HepG2 (cell line): ENCODE results near the gene HBS1L. TPM values are rescaled to one million over a fixed set of nuclear protein-coding genes. Genes with fewer than 3 reads are reported as not detected.

Source experiments
- MAFK ChIP-seq, 2 experiments: IDR thresholded peaks in 1 of 2; conservative IDR thresholded peaks in 1 of 2; 2 replicates each; pipeline ENCODE4 v1.6.1; 2011; ENCODE audit warnings: improper control_type of control experiment in 2 of 2, low read length in 2 of 2
- ZFP41 ChIP-seq: sonication (generic); formaldehyde crosslinking; IDR thresholded peaks from 2 replicates; pipeline ENCODE4 v1.4.0; 2020; ENCODE audit warnings: mild to moderate bottlenecking, missing genetic modification reagents, borderline replicate concordance
- polyA plus RNA-seq, 8 experiments: library from polyadenylated mRNA; depleted of rRNA in 3 of 8; stranded (reverse) in 7 of 8; unstranded in 1 of 8; fragments of >200 nt; fragmentation: Illumina TruSeq in 4 of 8; extraction: Trizol in 4 of 8; gene quantifications; 2 replicates each; pipeline versions ENCODE4 v1.2.1 to v1.2.3, GENCODE V29; 2011 to 2016; ENCODE audit warnings: low read depth in 4 of 8, missing spikeins in 1 of 8, mixed read lengths in 1 of 8; ENCODE audit not compliant: insufficient read depth in 1 of 8
- total RNA-seq, 5 experiments: library from RNA; depleted of rRNA; stranded (reverse); fragments of >200 nt; fragmentation: Illumina TruSeq; extraction: Trizol; gene quantifications; 2 replicates each; pipeline ENCODE4 v1.2.3, GENCODE V29; 2016; ENCODE audit warnings: low read depth in 1 of 5
- TF ChIP-seq, protein P1 (sequence below): sonication (generic); formaldehyde crosslinking; conservative IDR thresholded peaks from 2 replicates; pipeline ENCODE4 v1.8.1; 2023; ENCODE audit warnings: missing genetic modification reagents
- TF ChIP-seq, protein P2 (sequence below): sonication (generic); formaldehyde crosslinking; IDR thresholded peaks from 2 replicates; pipeline ENCODE4 v1.4.0; 2020; ENCODE audit warnings: missing genetic modification reagents, borderline replicate concordance
- TF ChIP-seq, protein P3 (sequence below): sonication (generic); formaldehyde crosslinking; IDR thresholded peaks from 2 replicates; pipeline ENCODE4 v1.9.0; 2021; ENCODE audit warnings: missing genetic modification reagents, borderline replicate concordance
- TF ChIP-seq, protein P4 (sequence below): IDR thresholded peaks from 2 replicates; pipeline ENCODE4 v1.6.1; 2012; ENCODE audit warnings: low read depth, low read length, improper control_type of control experiment

HBS1L gene
- total and polyA plus RNA-seq, 2 of the 13 experiments (the other 11 are each of a cell fraction or from before 2014, with no cell fraction given) = 44.1 to 138 TPM

DNA sequence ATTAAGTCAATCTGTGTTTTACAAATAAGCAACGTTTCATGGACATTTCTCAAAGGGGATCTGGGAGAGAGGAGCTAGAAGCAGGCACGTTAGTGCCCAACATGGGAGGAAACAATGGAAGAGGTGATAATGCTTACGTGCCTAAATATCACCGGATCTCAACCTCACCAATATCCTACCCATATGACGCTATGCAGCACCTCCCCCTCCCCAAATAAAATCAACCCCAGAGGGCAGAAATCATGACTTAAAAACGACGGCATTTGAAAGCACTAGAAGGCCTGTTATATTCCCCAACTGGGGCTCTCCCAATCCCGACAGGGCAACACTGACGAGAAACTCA, 425 bp downstream of the HBS1L start (continued):
- TF ChIP-seq, protein P1, sequence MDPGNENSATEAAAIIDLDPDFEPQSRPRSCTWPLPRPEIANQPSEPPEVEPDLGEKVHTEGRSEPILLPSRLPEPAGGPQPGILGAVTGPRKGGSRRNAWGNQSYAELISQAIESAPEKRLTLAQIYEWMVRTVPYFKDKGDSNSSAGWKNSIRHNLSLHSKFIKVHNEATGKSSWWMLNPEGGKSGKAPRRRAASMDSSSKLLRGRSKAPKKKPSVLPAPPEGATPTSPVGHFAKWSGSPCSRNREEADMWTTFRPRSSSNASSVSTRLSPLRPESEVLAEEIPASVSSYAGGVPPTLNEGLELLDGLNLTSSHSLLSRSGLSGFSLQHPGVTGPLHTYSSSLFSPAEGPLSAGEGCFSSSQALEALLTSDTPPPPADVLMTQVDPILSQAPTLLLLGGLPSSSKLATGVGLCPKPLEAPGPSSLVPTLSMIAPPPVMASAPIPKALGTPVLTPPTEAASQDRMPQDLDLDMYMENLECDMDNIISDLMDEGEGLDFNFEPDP (CRISPR knock-in tag) = 0 out of 2 replicates have a peak, but pooled peaks have one; percentile 86
- TF ChIP-seq MAFK (conservative IDR thresholded peaks at IDR 0.05 in 1 of 2, IDR thresholded peaks at IDR 0.05 in 1 of 2; ENCODE audit: low read length in 2 of 2) = 0 out of 4 replicates have a peak, but pooled peaks of 1 of the 2 experiments have one; percentile 3
- TF ChIP-seq, protein P2, sequence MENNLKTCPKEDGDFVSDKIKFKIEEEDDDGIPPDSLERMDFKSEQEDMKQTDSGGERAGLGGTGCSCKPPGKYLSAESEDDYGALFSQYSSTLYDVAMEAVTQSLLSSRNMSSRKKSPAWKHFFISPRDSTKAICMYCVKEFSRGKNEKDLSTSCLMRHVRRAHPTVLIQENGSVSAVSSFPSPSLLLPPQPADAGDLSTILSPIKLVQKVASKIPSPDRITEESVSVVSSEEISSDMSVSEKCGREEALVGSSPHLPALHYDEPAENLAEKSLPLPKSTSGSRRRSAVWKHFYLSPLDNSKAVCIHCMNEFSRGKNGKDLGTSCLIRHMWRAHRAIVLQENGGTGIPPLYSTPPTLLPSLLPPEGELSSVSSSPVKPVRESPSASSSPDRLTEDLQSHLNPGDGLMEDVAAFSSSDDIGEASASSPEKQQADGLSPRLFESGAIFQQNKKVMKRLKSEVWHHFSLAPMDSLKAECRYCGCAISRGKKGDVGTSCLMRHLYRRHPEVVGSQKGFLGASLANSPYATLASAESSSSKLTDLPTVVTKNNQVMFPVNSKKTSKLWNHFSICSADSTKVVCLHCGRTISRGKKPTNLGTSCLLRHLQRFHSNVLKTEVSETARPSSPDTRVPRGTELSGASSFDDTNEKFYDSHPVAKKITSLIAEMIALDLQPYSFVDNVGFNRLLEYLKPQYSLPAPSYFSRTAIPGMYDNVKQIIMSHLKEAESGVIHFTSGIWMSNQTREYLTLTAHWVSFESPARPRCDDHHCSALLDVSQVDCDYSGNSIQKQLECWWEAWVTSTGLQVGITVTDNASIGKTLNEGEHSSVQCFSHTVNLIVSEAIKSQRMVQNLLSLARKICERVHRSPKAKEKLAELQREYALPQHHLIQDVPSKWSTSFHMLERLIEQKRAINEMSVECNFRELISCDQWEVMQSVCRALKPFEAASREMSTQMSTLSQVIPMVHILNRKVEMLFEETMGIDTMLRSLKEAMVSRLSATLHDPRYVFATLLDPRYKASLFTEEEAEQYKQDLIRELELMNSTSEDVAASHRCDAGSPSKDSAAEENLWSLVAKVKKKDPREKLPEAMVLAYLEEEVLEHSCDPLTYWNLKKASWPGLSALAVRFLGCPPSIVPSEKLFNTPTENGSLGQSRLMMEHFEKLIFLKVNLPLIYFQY = peak; percentile 14; the same call in 1 of the 2 replicates
- TF ChIP-seq, protein P3, sequence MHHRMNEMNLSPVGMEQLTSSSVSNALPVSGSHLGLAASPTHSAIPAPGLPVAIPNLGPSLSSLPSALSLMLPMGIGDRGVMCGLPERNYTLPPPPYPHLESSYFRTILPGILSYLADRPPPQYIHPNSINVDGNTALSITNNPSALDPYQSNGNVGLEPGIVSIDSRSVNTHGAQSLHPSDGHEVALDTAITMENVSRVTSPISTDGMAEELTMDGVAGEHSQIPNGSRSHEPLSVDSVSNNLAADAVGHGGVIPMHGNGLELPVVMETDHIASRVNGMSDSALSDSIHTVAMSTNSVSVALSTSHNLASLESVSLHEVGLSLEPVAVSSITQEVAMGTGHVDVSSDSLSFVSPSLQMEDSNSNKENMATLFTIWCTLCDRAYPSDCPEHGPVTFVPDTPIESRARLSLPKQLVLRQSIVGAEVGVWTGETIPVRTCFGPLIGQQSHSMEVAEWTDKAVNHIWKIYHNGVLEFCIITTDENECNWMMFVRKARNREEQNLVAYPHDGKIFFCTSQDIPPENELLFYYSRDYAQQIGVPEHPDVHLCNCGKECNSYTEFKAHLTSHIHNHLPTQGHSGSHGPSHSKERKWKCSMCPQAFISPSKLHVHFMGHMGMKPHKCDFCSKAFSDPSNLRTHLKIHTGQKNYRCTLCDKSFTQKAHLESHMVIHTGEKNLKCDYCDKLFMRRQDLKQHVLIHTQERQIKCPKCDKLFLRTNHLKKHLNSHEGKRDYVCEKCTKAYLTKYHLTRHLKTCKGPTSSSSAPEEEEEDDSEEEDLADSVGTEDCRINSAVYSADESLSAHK = no peak
- TF ChIP-seq ZFP41 = peak; percentile 7; the same call in 1 of the 2 replicates
- TF ChIP-seq, protein P4, sequence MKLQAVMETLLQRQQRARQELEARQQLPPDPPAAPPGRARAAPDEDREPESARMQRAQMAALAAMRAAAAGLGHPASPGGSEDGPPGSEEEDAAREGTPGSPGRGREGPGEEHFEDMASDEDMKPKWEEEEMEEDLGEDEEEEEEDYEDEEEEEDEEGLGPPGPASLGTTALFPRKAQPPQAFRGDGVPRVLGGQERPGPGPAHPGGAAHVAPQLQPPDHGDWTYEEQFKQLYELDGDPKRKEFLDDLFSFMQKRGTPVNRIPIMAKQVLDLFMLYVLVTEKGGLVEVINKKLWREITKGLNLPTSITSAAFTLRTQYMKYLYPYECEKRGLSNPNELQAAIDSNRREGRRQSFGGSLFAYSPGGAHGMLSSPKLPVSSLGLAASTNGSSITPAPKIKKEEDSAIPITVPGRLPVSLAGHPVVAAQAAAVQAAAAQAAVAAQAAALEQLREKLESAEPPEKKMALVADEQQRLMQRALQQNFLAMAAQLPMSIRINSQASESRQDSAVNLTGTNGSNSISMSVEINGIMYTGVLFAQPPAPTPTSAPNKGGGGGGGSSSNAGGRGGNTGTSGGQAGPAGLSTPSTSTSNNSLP = 0 out of 2 replicates have a peak, but pooled peaks have one; percentile 25
